SU-DHL-6 (cell line): ENCODE results near the gene AGBL5.

Source experiments
- EZH2phosphoT487 ChIP-seq: fragments of 200-600 bp; sonication (generic), shearing (Covaris generic); conservative IDR thresholded peaks from 2 replicates; pipeline ENCODE4 v1.6.1; 2018; ENCODE audit warnings: mild to moderate bottlenecking, antibody characterized with exemption, low read length, moderate library complexity, mixed read lengths
- TF ChIP-seq, protein P1 (sequence below): fragments of 200-600 bp; sonication (generic); IDR thresholded peaks from one replicate; pipeline ENCODE4 v1.5.1; 2017; ENCODE audit warnings: antibody characterized with exemption, mild to moderate bottlenecking, low read length, moderate library complexity; ENCODE audit not compliant: insufficient read depth, poor library complexity, severe bottlenecking

DNA sequence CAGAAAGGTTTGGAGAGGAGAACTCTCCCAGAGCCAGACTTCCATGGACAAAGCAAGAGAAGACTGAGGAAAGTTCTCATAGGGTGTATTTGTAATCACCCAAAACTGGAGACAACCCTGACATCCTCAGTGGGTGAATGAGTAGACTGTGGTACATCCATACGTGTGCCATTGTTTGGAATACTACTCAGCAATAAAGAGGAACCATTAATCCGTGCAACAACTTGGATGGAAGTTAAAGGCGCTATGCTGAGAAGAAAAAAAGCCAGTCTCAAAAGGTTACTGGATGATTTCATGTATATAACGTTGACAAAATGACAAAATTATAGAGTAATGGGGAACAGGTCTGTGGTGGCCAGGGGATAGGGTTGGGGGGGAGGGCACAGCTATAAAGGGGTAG is 42.8 kb upstream of the AGBL5 start:
- TF ChIP-seq, protein P1, sequence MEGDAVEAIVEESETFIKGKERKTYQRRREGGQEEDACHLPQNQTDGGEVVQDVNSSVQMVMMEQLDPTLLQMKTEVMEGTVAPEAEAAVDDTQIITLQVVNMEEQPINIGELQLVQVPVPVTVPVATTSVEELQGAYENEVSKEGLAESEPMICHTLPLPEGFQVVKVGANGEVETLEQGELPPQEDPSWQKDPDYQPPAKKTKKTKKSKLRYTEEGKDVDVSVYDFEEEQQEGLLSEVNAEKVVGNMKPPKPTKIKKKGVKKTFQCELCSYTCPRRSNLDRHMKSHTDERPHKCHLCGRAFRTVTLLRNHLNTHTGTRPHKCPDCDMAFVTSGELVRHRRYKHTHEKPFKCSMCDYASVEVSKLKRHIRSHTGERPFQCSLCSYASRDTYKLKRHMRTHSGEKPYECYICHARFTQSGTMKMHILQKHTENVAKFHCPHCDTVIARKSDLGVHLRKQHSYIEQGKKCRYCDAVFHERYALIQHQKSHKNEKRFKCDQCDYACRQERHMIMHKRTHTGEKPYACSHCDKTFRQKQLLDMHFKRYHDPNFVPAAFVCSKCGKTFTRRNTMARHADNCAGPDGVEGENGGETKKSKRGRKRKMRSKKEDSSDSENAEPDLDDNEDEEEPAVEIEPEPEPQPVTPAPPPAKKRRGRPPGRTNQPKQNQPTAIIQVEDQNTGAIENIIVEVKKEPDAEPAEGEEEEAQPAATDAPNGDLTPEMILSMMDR = no peak
- no peak for TF ChIP-seq EZH2phosphoT487
